K562 (cell line): ENCODE results near the gene RMC1. TPM values are rescaled to one million over a fixed set of nuclear protein-coding genes. Genes with fewer than 3 reads are reported as not detected.

Experiments
- ATAC-seq: fragments of 200-7000 bp; cut with Tn5 transposase; 3 replicates; pipeline ENCODE4 v1.9.1; 2020; ENCODE audit warnings: moderate library complexity
- BruUV-seq: library from RNA; stranded (reverse); fragments of 400-500 nt; replicated peaks from 2 replicates; lab custom pipeline; 2021; lab: Mats Ljungman, UMichigan
- CTCF ChIA-PET: fragments of 300-600 bp; formaldehyde crosslinking; extraction: SDS; loops from one replicate; lab custom pipeline; 2021; ENCODE audit warnings: low intra/inter-chr PET ratio; lab: Yijun Ruan, JAX
- POLR2A ChIA-PET: fragments of 300-600, 350-650 bp; sonication (Branson Sonifier 250); formaldehyde crosslinking; extraction: SDS; loops from one replicate; lab custom pipeline; 2021; ENCODE audit warnings: antibody characterized with exemption, inconsistent platforms; lab: Yijun Ruan, JAX
- DNase-seq, 4 experiments: peaks; one replicate each; pipeline versions ENCODE4 v3.0.0 to v3.0.0-alpha.2; 2011 to 2018; ENCODE audit warnings: low spot score in 3 of 4, mixed read lengths in 3 of 4; ENCODE audit errors: extremely low read depth in 1 of 4
- FAIRE-seq: peaks from 2 replicates; lab custom pipeline; 2011; peaks lifted over from hg19 to GRCh38; lab: Jason Lieb, UNC
- H2AFZ ChIP-seq: 2 replicates; pipeline ENCODE4 v1.6.0; 2011; ENCODE audit warnings: low read depth, low read length, control low read depth, inconsistent platforms
- H3K27ac ChIP-seq: fragments of 200-600 bp; 3 replicates; pipeline ENCODE4 v1.8.0; 2011; ENCODE audit warnings: low read depth, mild to moderate bottlenecking, control low read depth, inconsistent platforms, low read length, moderate library complexity, mixed read lengths; ENCODE audit errors: extremely low read depth
- H3K27me3 ChIP-seq, 2 experiments: fragments of 300-600 bp in 1 of 2; 2 replicates in 1 of 2; 3 replicates in 1 of 2; pipeline versions ENCODE4 v1.6.0 to v1.8.0; 2011; ENCODE audit warnings: inconsistent platforms in 2 of 2, low read length in 2 of 2, mild to moderate bottlenecking in 1 of 2, mixed read lengths in 1 of 2, moderate library complexity in 1 of 2; ENCODE audit not compliant: control insufficient read depth in 2 of 2, insufficient read depth in 2 of 2
- H3K36me3 ChIP-seq: fragments of 300-600 bp; 3 replicates; pipeline ENCODE4 v1.8.0; 2011; ENCODE audit warnings: mild to moderate bottlenecking, low read length, inconsistent platforms; ENCODE audit not compliant: control insufficient read depth, insufficient read depth
- H3K4me1 ChIP-seq, 2 experiments: fragments of 200-600 bp in 1 of 2; replicated peaks in 1 of 2; 2 replicates in 1 of 2; 3 replicates in 1 of 2; pipeline versions ENCODE4 v1.5.1 to v1.8.0; 2011; ENCODE audit warnings: inconsistent platforms in 2 of 2, low read length in 2 of 2, mild to moderate bottlenecking in 1 of 2, mixed read lengths in 1 of 2, moderate library complexity in 1 of 2; ENCODE audit not compliant: control insufficient read depth in 2 of 2, insufficient read depth in 2 of 2
- H3K4me2 ChIP-seq: 2 replicates; pipeline ENCODE4 v1.6.1; 2011; ENCODE audit warnings: low read length, control low read depth, inconsistent platforms, mixed read lengths; ENCODE audit not compliant: insufficient read depth
- H3K4me3 ChIP-seq: fragments of 200-600 bp; sonication (generic), shearing (Covaris generic); 2 replicates; pipeline ENCODE4 v1.5.1; 2016; ENCODE audit warnings: control low read depth, inconsistent platforms
- H3K79me2 ChIP-seq: fragments of 200-600 bp; 3 replicates; pipeline ENCODE4 v1.8.0; 2011; ENCODE audit warnings: low read length, inconsistent platforms; ENCODE audit not compliant: control insufficient read depth, insufficient read depth
- H3K9ac ChIP-seq, 2 experiments: 2 replicates each; pipeline versions ENCODE4 v1.6.0 to v1.6.1; 2011; ENCODE audit warnings: low read depth in 2 of 2, low read length in 2 of 2, control low read depth in 1 of 2, inconsistent platforms in 1 of 2, mild to moderate bottlenecking in 1 of 2, mixed read lengths in 1 of 2; ENCODE audit not compliant: insufficient read depth in 1 of 2
- H3K9me1 ChIP-seq: one replicate; pipeline ENCODE4 v1.6.0; 2011; ENCODE audit warnings: inconsistent platforms, mild to moderate bottlenecking, low read length, moderate library complexity; ENCODE audit not compliant: control insufficient read depth, insufficient read depth
- H3K9me3 ChIP-seq: replicated peaks from 2 replicates; pipeline ENCODE4 v1.5.1; 2011; ENCODE audit warnings: low read depth, low read length, inconsistent platforms; ENCODE audit not compliant: control insufficient read depth, insufficient read depth
- H4K20me1 ChIP-seq: replicated peaks from 2 replicates; pipeline ENCODE4 v1.6.1; 2011; ENCODE audit warnings: low read length, inconsistent platforms, mixed read lengths; ENCODE audit not compliant: control insufficient read depth, insufficient read depth
- KLF16 ChIP-seq: IDR thresholded peaks from 2 replicates; pipeline ENCODE4 v1.6.1; 2016; ENCODE audit warnings: antibody characterized with exemption
- MEIS2 ChIP-seq: fragments of 450-650 bp; IDR thresholded peaks from 2 replicates; pipeline ENCODE4 v1.6.1; 2014; ENCODE audit warnings: mild to moderate bottlenecking; ENCODE audit not compliant: partially characterized antibody
- WGBS: fragments of 100-300 bp; shearing (Covaris generic); methylation state at CpG from one replicate; pipeline ENCODE4 v1.1.6; 2016; ENCODE audit warnings: low coverage, mixed read lengths; ENCODE audit not compliant: insufficient coverage; ENCODE audit errors: missing lambda C conversion rate; 5-methylcytosine and 5-hydroxymethylcytosine counted together
- in situ Hi-C: fragments of 300-500 bp; cut with MboI; formaldehyde crosslinking; loops from 4 replicates; pipeline ENCODE4 v1.15.0; 2018; ENCODE audit warnings: inconsistent platforms, mixed read lengths
- intact Hi-C: fragments of 100-400 bp; cut with micrococcal nuclease; formaldehyde crosslinking; loops from 2 replicates; pipeline ENCODE4 v1.14.2; 2022
- polyA plus RNA-seq, 8 experiments: library from polyadenylated mRNA; depleted of rRNA in 4 of 8; stranded (reverse) in 5 of 8; unstranded in 3 of 8; fragments of >200 nt; fragmentation: Nextera tagmentation in 2 of 8; fragmentation: Illumina TruSeq in 1 of 8; extraction: Ambion mirVana in 2 of 8; extraction: Trizol in 1 of 8; gene quantifications; 2 replicates each; pipeline versions ENCODE4 v1.2.1 to v1.2.3, GENCODE V29; 2011 to 2014; ENCODE audit warnings: inconsistent platforms in 1 of 8, missing spikeins in 1 of 8
- total RNA-seq, 7 experiments: library from RNA; depleted of rRNA in 6 of 7; stranded (reverse); fragments of >200 nt in 6 of 7; fragmentation: Illumina TruSeq in 2 of 7; extraction: Trizol in 2 of 7; gene quantifications; 2 replicates each; pipeline versions ENCODE4 v1.2.1 to v1.2.3, GENCODE V29; 2011 to 2021; ENCODE audit warnings: low replicate concordance in 1 of 7
- TF ChIP-seq, protein P1 (sequence below): fragments of 450-650 bp; IDR thresholded peaks from 2 replicates; pipeline ENCODE4 v1.6.1; 2018; ENCODE audit not compliant: partially characterized antibody
- TF ChIP-seq, protein P2 (sequence below): fragments of 250-450 bp; sonication (Bioruptor Pico); IDR thresholded peaks from 2 replicates; pipeline ENCODE4 v1.9.0; 2021; ENCODE audit warnings: mild to moderate bottlenecking

The RMC1 gene
- total and polyA plus RNA-seq, 9 of the 15 experiments (the other 6 are each of a cell fraction or from before 2014, with no cell fraction given): 7.5 to 42.4 (median 35.5) TPM

DNA sequence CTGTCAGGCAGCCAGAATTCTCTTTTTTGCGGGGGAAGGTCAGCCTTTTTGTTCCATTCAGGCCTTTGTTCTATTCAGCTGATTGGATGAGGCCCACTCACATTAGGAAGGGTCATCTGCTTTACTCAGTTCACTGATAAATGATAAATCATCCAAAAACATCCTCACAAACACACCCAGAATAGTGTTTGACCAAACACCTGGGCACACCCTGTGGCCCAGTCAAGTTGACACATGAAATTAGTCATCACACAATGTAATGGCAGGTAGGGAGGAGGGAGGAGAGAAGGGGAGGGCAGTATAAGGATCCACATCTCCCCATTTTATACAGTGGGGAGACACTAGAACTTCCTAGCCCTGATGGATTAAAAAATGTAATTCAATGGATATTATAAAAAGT is 8.3 kb upstream of the RMC1 start:
- no peaks in the 10 kb centered on the region for H3K36me3 ChIP-seq
- no peak overlapping the region for H3K4me2 ChIP-seq
- intact Hi-C loops (no loop called here), in situ Hi-C loops (no loop called here)
- H3K9ac ChIP-seq: no peak overlapping the region
- no peak overlapping the region for H3K4me3 ChIP-seq
- H3K9me3 ChIP-seq: no peaks in the 10 kb centered on the region; the same call in 1 of the 2 replicates
- TF ChIP-seq MEIS2: peak; percentile 5
- no peak for TF ChIP-seq KLF16
- FAIRE-seq (no peak), DNase-seq (peak in 1 of 4 experiments; percentile 4), ATAC-seq (no peak)
- no TSS peak for BruUV-seq
- no peak overlapping the region for H3K27ac ChIP-seq
- H3K27me3 ChIP-seq: no peaks in the 10 kb centered on the region
- CTCF ChIA-PET: no interaction called here
- POLR2A ChIA-PET: no interaction called here
- no peaks in the 10 kb centered on the region for H3K9me1 ChIP-seq
- no peaks in the 10 kb centered on the region for H4K20me1 ChIP-seq
- H3K79me2 ChIP-seq: no peaks in the 10 kb centered on the region
- H3K4me1 ChIP-seq: peaks cover 4 to 5% of the 10 kb centered on the region in 2 experiments; a peak in 3 of 5 replicates
- H2AFZ ChIP-seq: no peak overlapping the region
- 26% methylated on average over 1 of the region's 1 CpG for WGBS

DNA sequence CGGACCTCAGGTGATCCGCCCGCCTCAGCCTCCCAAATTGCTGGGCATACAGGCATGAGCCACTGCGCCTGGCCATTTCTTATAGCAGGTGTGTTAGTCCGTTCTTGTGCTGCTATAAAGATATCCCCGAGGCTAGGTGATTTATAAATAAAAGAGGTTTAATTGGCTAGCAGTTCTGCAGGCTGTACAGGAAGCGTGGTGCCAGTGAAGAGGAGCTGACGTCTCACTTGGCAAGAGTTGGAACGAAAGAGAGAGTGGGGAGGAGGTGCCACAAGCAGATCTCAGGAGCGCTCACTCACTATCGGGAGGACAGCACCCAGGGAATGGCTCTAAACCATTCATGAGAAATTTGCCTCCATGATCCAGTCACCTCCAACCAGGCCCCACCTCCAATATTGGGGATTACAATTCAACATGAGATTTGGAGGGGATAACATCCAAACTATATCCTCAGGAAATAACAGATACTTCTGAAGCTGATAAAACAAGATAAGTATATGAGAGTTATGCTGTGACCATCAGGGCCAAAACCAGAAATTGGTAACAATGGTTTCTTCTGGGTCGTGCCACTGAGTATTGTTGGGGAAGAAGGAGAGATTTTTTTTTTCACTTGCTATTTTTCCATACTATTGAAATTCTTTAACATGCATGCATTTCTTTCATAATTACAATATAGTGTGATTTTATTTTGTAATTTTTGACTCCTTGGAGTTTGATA is 7.4 kb upstream of the RMC1 start:
- no peaks in the 10 kb centered on the region for H4K20me1 ChIP-seq
- BruUV-seq: no TSS peak
- H3K36me3 ChIP-seq: no peaks in the 10 kb centered on the region
- 0 out of 2 replicates have a peak overlapping the region, but pooled peaks have one; percentile 14 for H2AFZ ChIP-seq
- POLR2A ChIA-PET: interaction anchor here (0.7 to 3.5 kb wide), 2 partner anchors 8 to 27 kb away, joined by 4 to 20 read pairs; no protein-coding TSS in a partner anchor
- in situ Hi-C loops (no loop called here), intact Hi-C loops (no loop called here)
- H3K9me3 ChIP-seq: no peaks in the 10 kb centered on the region; the same call in 1 of the 2 replicates
- H3K4me1 ChIP-seq: peaks cover 4 to 5% of the 10 kb centered on the region in 2 experiments; a peak in 3 of 5 replicates
- DNase-seq (no peak), ATAC-seq (no peak), FAIRE-seq (no peak)
- H3K27ac ChIP-seq: no peak overlapping the region
- 49% methylated on average over 12 of the region's 12 CpGs for WGBS
- H3K4me3 ChIP-seq: no peak overlapping the region
- TF ChIP-seq, protein P1, sequence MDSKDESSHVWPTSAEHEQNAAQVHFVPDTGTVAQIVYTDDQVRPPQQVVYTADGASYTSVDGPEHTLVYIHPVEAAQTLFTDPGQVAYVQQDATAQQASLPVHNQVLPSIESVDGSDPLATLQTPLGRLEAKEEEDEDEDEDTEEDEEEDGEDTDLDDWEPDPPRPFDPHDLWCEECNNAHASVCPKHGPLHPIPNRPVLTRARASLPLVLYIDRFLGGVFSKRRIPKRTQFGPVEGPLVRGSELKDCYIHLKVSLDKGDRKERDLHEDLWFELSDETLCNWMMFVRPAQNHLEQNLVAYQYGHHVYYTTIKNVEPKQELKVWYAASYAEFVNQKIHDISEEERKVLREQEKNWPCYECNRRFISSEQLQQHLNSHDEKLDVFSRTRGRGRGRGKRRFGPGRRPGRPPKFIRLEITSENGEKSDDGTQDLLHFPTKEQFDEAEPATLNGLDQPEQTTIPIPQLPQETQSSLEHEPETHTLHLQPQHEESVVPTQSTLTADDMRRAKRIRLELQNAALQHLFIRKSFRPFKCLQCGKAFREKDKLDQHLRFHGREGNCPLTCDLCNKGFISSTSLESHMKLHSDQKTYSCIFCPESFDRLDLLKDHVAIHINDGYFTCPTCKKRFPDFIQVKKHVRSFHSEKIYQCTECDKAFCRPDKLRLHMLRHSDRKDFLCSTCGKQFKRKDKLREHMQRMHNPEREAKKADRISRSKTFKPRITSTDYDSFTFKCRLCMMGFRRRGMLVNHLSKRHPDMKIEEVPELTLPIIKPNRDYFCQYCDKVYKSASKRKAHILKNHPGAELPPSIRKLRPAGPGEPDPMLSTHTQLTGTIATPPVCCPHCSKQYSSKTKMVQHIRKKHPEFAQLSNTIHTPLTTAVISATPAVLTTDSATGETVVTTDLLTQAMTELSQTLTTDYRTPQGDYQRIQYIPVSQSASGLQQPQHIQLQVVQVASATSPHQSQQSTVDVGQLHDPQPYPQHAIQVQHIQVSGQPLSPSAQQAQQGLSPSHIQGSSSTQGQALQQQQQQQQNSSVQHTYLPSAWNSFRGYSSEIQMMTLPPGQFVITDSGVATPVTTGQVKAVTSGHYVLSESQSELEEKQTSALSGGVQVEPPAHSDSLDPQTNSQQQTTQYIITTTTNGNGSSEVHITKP: peak; percentile 69
- TF ChIP-seq, protein P2, sequence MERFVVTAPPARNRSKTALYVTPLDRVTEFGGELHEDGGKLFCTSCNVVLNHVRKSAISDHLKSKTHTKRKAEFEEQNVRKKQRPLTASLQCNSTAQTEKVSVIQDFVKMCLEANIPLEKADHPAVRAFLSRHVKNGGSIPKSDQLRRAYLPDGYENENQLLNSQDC (CRISPR knock-in tag): no peak
- H3K27me3 ChIP-seq: no peaks in the 10 kb centered on the region
- no peaks in the 10 kb centered on the region for H3K79me2 ChIP-seq
- no peaks in the 10 kb centered on the region for H3K9me1 ChIP-seq
- no peak overlapping the region for H3K4me2 ChIP-seq
- CTCF ChIA-PET: no interaction called here
- H3K9ac ChIP-seq: 0 out of 4 replicates have a peak overlapping the region, but pooled peaks of 1 of the 2 experiments have one; percentile 33
